Mesothelial cell of epicardium (in vitro differentiated cells): ENCODE data around the gene RHBG. TPM values are rescaled to one million over a fixed set of nuclear protein-coding genes. Genes with fewer than 3 reads are reported as not detected.

Experiments
- DNase-seq, 2 experiments: peaks; one replicate each; pipeline ENCODE4 v3.0.0; 2021; ENCODE audit warnings: low spot score in 2 of 2; ENCODE audit not compliant: unreplicated experiment in 2 of 2
- H3K27ac Mint-ChIP-seq: 2 replicates; pipeline ENCODE4 v1.8.0; 2021; ENCODE audit warnings: mixed read lengths
- H3K27me3 Mint-ChIP-seq: 2 replicates; pipeline ENCODE4 v1.8.0; 2021; ENCODE audit warnings: low read depth, mixed read lengths
- H3K36me3 Mint-ChIP-seq: 2 replicates; pipeline ENCODE4 v1.8.0; 2021; ENCODE audit warnings: mixed read lengths
- H3K4me1 Mint-ChIP-seq: 2 replicates; pipeline ENCODE4 v1.8.0; 2021; ENCODE audit warnings: mixed read lengths
- H3K4me3 Mint-ChIP-seq: 2 replicates; pipeline ENCODE4 v1.8.0; 2021; ENCODE audit warnings: mild to moderate bottlenecking, moderate library complexity, mixed read lengths
- H3K9me3 Mint-ChIP-seq: 2 replicates; pipeline ENCODE4 v1.8.0; 2021; ENCODE audit warnings: mixed read lengths
- CTCF ChIP-seq: fragments of 200-600 bp; sonication (generic); IDR thresholded peaks from one replicate; pipeline ENCODE4 v1.5.0; 2021; ENCODE audit warnings: antibody characterized with exemption; ENCODE audit not compliant: unreplicated experiment
- microRNA-seq: library from miRNA; unstranded; fragments of <30 nt; microRNA quantifications from one replicate; pipeline ENCODE4 v1.2.0, GENCODE V29; 2021; ENCODE audit warnings: inconsistent platforms, mixed read lengths
- total RNA-seq: library from RNA; stranded (reverse); gene quantifications from 3 replicates; pipeline ENCODE4 v1.2.1, GENCODE V29; 2021

Gene RHBG
- total RNA-seq, 1 donor from 2014 or later: 0.92 TPM

GRCh38 chr1:156432669-156433018, 63.6 kb downstream of the RHBG start:
- Mint-ChIP-seq H3K27me3 (peaks cover 98% of the 10 kb centered on the region), H3K36me3 (no peaks in the 10 kb centered on the region), H3K9me3 (no peaks in the 10 kb centered on the region), H3K27ac (no peak overlapping the region), H3K4me1 (peaks cover 11% of the 10 kb centered on the region), H3K4me3 (no peak overlapping the region)
- no peak for DNase-seq
- no peak for TF ChIP-seq CTCF

GRCh38 chr1:156433032-156433431, 64.0 kb downstream of the RHBG start:
- peaks cover 11% of the 10 kb centered on the region for H3K4me1 Mint-ChIP-seq
- no peaks in the 10 kb centered on the region for H3K36me3 Mint-ChIP-seq

GRCh38 chr1:156433602-156434001, 64.6 kb downstream of the RHBG start:
- TF ChIP-seq CTCF: no peak
- H3K9me3 Mint-ChIP-seq: no peaks in the 10 kb centered on the region
- no peaks in the 10 kb centered on the region for H3K36me3 Mint-ChIP-seq
- no peak for DNase-seq
- H3K27ac Mint-ChIP-seq: no peak overlapping the region
- no peak overlapping the region for H3K4me3 Mint-ChIP-seq
- H3K27me3 Mint-ChIP-seq: peaks cover 98% of the 10 kb centered on the region
- peaks cover 11% of the 10 kb centered on the region for H3K4me1 Mint-ChIP-seq

More at GRCh38 chr1:156433032-156433431, 64.0 kb downstream of the RHBG start:
- no peak overlapping the region for H3K27ac Mint-ChIP-seq
- DNase-seq: no peak
- H3K4me3 Mint-ChIP-seq: no peak overlapping the region
- no peaks in the 10 kb centered on the region for H3K9me3 Mint-ChIP-seq
- H3K27me3 Mint-ChIP-seq: peaks cover 98% of the 10 kb centered on the region
- no peak for TF ChIP-seq CTCF

Small RNA genes within 50 kb of the gene (microRNA-seq; reads per million reads assigned to microRNA genes)
- not detected for gene MIR9-1

Other genes starting within 250 kb of the RHBG start
- 18.7 to 21.0 TPM (median 19.8 TPM) in 3 replicates for gene SEMA4A, start 215.6 kb upstream of the RHBG start, total RNA-seq
- 15.4 to 18.7 TPM (median 18.4 TPM) in 3 replicates for gene SLC25A44, start 175.1 kb upstream of the RHBG start, total RNA-seq
- 73.4 to 74.8 TPM (median 74.6 TPM) in 3 replicates for gene PMF1, start 156.2 kb upstream of the RHBG start, total RNA-seq
- gene BGLAP, start 127.0 kb upstream of the RHBG start, total RNA-seq: 5.8 to 7.3 TPM (median 6.8 TPM) in 3 replicates
- 30.1 to 32.0 TPM (median 30.7 TPM) in 3 replicates for gene PAQR6, start 121.2 kb upstream of the RHBG start, total RNA-seq
- 99.8 to 105 TPM (median 103 TPM) in 3 replicates for gene SMG5, start 86.4 kb upstream of the RHBG start, total RNA-seq
- gene TMEM79, start 84.9 kb upstream of the RHBG start, total RNA-seq: 5.7 to 6.9 TPM (median 6.1 TPM) in 3 replicates
- gene GLMP, start 73.5 kb upstream of the RHBG start, total RNA-seq: 60.2 to 64.2 TPM (median 63.2 TPM) in 3 replicates
- 0.42 TPM in 1 of 3 replicates, not detected in the others for gene VHLL, start 69.9 kb upstream of the RHBG start, total RNA-seq
- 174 to 190 TPM (median 186 TPM) in 3 replicates for gene CCT3, start 30.9 kb upstream of the RHBG start, total RNA-seq
- not detected in 3 replicates for gene TSACC, start 30.7 kb upstream of the RHBG start, total RNA-seq
- 37.4 to 40.9 TPM (median 37.8 TPM) in 3 replicates for gene MEF2D, start 131.6 kb downstream of the RHBG start, total RNA-seq
- gene IQGAP3, start 203.4 kb downstream of the RHBG start, total RNA-seq: 13.9 to 17.6 TPM (median 15.3 TPM) in 3 replicates
- not detected in 3 replicates for gene TTC24, start 210.5 kb downstream of the RHBG start, total RNA-seq
- 99.1 to 105 TPM (median 104 TPM) in 3 replicates for gene NAXE, start 222.6 kb downstream of the RHBG start, total RNA-seq
- 22.7 to 24.0 TPM (median 23.6 TPM) in 3 replicates for gene GPATCH4, start 232.3 kb downstream of the RHBG start, total RNA-seq